GM20000 (cell line): Measurements from ENCODE around the gene TBC1D7.

Experiments
- DNase-seq: peaks from one replicate; pipeline ENCODE4 v3.0.0; 2012; ENCODE audit warnings: low spot score
- TF ChIP-seq, protein P1 (sequence below): IDR thresholded peaks from 2 replicates; pipeline ENCODE4 v1.5.1; 2012; ENCODE audit warnings: mild to moderate bottlenecking, control low read depth; ENCODE audit errors: extremely low read depth, missing control alignments

The TBC1D7 gene

DNA sequence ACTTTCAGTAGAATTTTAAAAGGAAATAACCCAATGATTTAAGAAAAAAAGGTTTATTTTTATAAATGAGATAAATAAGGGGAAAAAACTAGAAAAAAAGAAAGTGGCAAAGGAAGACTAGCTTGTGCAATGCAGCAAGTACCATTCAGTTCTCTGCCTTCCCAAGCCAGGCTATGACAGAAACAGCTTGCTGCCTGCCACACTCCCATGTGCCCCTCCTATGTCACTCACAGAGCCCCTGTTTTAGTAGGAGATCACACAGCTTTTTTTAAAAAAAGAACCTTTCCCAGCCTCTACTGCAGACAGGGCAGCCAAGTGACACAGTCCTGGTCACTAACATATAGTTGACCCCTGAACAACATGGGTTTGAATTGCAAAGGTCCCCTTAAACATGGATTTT, 13.5 kb downstream of the TBC1D7 start:
- DNase-seq: no peak
- TF ChIP-seq, protein P1, sequence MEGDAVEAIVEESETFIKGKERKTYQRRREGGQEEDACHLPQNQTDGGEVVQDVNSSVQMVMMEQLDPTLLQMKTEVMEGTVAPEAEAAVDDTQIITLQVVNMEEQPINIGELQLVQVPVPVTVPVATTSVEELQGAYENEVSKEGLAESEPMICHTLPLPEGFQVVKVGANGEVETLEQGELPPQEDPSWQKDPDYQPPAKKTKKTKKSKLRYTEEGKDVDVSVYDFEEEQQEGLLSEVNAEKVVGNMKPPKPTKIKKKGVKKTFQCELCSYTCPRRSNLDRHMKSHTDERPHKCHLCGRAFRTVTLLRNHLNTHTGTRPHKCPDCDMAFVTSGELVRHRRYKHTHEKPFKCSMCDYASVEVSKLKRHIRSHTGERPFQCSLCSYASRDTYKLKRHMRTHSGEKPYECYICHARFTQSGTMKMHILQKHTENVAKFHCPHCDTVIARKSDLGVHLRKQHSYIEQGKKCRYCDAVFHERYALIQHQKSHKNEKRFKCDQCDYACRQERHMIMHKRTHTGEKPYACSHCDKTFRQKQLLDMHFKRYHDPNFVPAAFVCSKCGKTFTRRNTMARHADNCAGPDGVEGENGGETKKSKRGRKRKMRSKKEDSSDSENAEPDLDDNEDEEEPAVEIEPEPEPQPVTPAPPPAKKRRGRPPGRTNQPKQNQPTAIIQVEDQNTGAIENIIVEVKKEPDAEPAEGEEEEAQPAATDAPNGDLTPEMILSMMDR: no peak

DNA sequence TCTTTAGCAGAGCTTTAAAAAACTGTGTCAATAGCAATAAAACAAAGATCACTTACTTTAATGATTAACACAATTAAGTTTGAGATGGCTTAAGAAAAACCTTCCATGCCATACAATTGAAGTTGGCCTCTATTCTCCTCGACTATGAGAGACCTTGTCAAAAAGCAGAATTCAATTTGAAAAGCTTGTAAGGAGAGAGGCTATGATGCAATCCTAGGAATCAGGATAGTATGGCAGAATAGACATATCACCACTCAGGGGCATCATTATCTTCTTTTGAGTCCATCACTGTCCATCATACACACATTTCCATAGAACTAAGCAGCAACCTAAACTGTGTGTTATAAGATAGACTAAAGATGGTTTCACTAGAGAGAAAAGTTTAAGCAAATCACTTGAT, 17.2 kb downstream of the TBC1D7 start:
- DNase-seq: no peak
- TF ChIP-seq, protein P1: no peak

DNA sequence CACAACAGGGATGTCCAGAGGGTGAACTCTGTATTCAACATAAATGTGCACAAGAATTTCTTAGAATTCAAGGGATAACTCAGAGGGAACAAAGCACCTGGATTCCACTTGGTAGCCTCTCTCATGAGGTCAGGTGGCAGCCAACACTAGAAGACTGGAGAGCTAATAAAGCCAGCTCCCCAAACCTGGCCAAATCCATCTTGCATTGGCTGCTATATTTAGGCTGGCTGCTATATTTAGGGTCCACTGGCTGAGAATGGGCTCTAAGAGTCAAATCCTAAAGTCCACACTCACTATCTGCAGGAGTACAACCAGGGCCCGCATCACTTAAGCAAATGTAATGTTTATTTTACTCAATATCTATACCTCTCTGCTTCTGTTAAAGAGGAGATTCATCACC, 20.0 kb downstream of the TBC1D7 start:
- no peak for DNase-seq
- TF ChIP-seq, protein P1: no peak

DNA sequence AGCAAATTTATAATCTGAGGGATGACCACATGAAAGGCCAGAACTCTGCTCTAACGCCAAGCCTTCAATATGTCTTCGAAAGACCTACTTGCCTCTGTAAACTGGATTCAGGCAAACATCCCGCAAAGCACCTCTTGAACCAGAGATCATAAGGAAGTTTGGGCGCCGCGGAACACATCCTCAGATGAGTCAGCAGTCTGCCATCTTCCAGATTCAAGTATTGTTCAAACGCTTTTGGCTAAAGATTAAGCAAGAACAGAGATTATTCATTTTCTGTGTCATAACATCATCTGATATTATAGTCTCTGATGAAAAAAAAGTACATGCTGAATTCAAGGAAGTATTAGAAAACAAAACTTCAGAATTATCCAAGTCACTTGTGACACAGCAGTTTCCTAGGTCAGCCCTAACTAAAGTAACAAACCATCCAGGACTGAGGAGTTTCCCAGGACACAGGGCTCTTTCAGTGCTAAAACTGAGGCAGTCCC, 20.8 kb downstream of the TBC1D7 start:
- DNase-seq: no peak
- TF ChIP-seq, protein P1: no peak

DNA sequence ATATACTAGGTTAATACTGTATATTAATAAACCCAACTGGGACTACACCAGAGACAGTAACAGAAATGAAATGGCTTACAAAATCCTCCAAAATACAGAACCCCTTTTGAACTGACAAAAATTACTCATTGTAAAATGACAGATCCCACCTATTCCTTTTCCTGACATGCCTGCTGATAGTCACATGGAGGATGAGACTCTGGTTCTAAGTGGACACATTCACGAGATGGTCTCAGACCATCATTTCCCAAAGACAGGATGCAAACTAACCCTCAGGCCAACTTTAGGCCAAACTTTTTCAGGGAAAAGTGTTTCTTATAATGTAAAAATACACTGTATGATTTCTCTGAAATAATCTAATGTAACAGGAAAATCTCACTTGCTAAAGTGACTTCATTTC, 22.5 kb downstream of the TBC1D7 start:
- TF ChIP-seq, protein P1: no peak
- no peak for DNase-seq

DNA sequence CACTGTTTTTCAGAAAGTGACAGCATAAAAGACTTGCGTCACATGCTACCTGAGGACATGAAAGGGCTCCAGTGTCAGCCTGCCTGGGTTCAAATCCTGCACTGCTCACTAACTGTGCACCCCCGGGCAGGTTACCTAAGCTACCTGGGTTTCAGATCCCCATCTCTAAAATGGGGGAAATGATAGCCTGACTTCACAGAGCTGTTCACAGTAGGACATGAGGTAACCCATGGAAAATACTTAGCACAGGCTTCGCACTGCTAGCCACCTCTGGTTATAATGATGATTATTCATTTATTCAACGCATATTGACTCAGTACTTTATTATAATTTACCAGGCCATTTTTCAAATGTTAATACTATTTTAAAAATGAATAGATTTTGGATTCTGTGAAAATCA, 23.0 kb downstream of the TBC1D7 start:
- TF ChIP-seq, protein P1: no peak
- DNase-seq: no peak

DNA sequence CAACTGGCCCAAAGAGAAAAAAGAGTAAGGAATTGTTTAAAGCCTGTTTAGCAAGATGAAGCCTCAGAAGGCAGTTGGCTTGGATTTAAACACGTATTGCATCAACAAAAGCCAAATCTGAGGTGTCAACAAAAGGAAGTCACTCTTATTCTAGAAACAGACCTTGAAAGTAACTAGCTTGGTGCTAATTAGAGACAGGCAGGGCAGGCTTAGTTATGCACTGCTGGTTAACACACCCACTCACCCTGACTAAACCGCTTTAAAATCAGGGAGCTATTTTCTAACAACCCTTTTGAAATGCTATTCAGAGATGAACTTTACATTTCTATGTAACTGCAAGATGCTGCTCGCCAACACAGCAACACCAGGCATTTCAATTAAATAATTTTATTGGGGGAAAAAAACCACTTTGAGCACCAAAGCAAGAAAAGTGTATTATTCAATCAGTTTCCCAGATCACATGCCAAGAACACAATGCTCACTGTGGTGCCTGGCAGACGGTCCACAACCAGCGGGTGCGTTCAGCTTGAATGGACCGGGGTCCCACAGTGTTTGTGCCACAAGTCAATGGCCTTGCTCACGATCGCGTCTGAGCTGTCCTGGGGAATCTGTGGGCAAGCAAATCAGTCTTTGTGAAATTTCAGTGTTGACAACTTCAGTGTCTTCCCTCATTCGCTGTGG, 23.6 kb downstream of the TBC1D7 start:
- TF ChIP-seq, protein P1: no peak
- peak; percentile 63 for DNase-seq
